ENCODE data around the gene PBXIP1. TPM values are rescaled to one million over a fixed set of nuclear protein-coding genes. Genes with fewer than 3 reads are reported as not detected.

Gene PBXIP1
- total and polyA plus RNA-seq, 2 of the 13 experiments (the other 11 are each of a cell fraction or from before 2014, with no cell fraction given): 16.3 to 31.9 TPM

DNA sequence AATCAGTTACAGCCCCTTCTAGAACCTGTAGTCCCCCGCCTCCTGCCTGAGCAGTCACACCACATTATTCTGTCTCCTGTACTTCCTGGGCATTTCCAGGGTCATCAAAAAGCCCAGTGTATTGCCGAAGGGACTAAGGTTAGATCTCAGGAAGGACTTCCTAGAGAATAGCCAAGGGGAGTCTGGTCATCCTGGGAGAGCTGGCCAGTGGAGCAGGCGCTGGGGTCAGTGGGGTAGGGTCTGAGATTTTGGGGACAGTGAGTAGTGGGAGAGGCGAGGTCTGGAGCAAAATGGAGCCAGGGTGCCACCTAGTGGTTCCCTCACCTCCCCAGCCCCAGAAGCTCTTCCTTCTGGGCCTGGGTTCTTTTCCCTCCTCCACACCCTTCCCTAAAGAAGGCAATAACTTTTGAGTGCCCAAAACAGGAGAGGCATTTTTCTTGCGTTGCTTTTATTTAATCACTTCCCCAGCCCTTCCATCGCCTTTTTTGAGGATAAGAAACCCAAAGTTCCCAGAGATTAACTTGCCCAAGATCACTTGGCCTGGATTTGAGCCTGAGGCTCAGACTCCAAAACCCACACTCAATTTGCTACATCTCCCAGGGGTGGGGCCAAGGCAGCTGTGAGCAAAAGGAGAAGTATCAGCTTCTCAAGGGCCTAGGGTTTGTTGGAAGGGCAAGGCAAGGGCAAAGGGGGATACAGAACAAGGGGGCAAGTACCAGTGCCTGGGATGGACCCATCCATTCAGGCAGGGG, 12.1 kb downstream of the PBXIP1 start (continued):
- peak; percentile 29; the same call in 1 of the 2 replicates for TF ChIP-seq RXRB (CRISPR knock-in tag; IDR thresholded peaks at IDR 0.05; ENCODE audit: borderline replicate concordance)
- TF ChIP-seq SMC3 (IDR thresholded peaks at IDR 0.05; ENCODE audit: low read length): peak; percentile 71
- no peak for TF ChIP-seq ZNF790 (CRISPR knock-in tag; IDR thresholded peaks at IDR 0.05; ENCODE audit: borderline replicate concordance)
- TF ChIP-seq, protein P1, sequence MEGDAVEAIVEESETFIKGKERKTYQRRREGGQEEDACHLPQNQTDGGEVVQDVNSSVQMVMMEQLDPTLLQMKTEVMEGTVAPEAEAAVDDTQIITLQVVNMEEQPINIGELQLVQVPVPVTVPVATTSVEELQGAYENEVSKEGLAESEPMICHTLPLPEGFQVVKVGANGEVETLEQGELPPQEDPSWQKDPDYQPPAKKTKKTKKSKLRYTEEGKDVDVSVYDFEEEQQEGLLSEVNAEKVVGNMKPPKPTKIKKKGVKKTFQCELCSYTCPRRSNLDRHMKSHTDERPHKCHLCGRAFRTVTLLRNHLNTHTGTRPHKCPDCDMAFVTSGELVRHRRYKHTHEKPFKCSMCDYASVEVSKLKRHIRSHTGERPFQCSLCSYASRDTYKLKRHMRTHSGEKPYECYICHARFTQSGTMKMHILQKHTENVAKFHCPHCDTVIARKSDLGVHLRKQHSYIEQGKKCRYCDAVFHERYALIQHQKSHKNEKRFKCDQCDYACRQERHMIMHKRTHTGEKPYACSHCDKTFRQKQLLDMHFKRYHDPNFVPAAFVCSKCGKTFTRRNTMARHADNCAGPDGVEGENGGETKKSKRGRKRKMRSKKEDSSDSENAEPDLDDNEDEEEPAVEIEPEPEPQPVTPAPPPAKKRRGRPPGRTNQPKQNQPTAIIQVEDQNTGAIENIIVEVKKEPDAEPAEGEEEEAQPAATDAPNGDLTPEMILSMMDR (CRISPR knock-in tag; IDR thresholded peaks at IDR 0.05): peak; percentile 85
- TF ChIP-seq KDM1A (CRISPR knock-in tag; IDR thresholded peaks at IDR 0.05): 0 out of 2 replicates have a peak, but pooled peaks have one; percentile 22
- TF ChIP-seq RAD21 (CRISPR knock-in tag; IDR thresholded peaks at IDR 0.05): peak; percentile 76
- TF ChIP-seq, protein P2, sequence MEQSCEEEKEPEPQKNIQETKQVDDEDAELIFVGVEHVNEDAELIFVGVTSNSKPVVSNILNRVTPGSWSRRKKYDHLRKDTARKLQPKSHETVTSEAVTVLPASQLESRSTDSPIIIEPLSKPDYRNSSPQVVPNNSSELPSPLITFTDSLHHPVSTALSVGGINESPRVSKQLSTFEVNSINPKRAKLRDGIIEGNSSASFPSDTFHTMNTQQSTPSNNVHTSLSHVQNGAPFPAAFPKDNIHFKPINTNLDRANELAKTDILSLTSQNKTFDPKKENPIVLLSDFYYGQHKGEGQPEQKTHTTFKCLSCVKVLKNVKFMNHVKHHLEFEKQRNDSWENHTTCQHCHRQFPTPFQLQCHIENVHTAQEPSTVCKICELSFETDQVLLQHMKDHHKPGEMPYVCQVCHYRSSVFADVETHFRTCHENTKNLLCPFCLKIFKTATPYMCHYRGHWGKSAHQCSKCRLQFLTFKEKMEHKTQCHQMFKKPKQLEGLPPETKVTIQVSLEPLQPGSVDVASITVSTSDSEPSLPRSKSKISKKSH (CRISPR knock-in tag; IDR thresholded peaks at IDR 0.05; ENCODE audit: borderline replicate concordance): no peak
- peak; percentile 36 for TF ChIP-seq ZEB1 (IDR thresholded peaks at IDR 0.05; ENCODE audit: insufficient replicate concordance, low read depth)
- peak; percentile 75 for TF ChIP-seq ZMYM3 (CRISPR knock-in tag; IDR thresholded peaks at IDR 0.05)
- TF ChIP-seq ASH2L (IDR thresholded peaks at IDR 0.05; ENCODE audit: insufficient read length, low read depth, low read length): peak; percentile 2
- TF ChIP-seq ZNF263 (CRISPR knock-in tag; IDR thresholded peaks at IDR 0.05): 0 out of 2 replicates have a peak, but pooled peaks have one; percentile 16
